Esophagus muscularis mucosa (tissue), 4 donors: ENCODE data around the gene PEPD. TPM values are rescaled to one million over a fixed set of nuclear protein-coding genes. Genes with fewer than 3 reads are reported as not detected.

Experiments used
- DNase-seq: peaks from one replicate; pipeline ENCODE4 v3.0.0-alpha.2; 2017; ENCODE audit errors: extremely low spot score
- H3K27ac ChIP-seq, 4 donors: fragments of 200-600 bp; sonication (generic); replicated peaks in 1 of 4; 1 replicate in 3 of 4; 2 replicates in 1 of 4; pipeline ENCODE4 v1.5.1; 2016 to 2019; ENCODE audit warnings: mild to moderate bottlenecking in 1 of 4
- H3K27me3 ChIP-seq, 4 donors: fragments of 200-600 bp; sonication (generic); one replicate each; pipeline versions ENCODE4 v1.5.1 to v1.6.0; 2016 to 2019
- H3K36me3 ChIP-seq, 4 donors: fragments of 200-600 bp; sonication (generic); one replicate each; pipeline ENCODE4 v1.5.1; 2016 to 2019
- H3K4me1 ChIP-seq, 4 donors: fragments of 200-600 bp; sonication (generic); one replicate each; pipeline ENCODE4 v1.5.1; 2016 to 2019
- H3K4me3 ChIP-seq, 4 donors: fragments of 200-600 bp; sonication (generic); 1 replicate in 2 of 4; 2 replicates in 2 of 4; pipeline ENCODE4 v1.5.1; 2016 to 2019; ENCODE audit warnings: mild to moderate bottlenecking in 4 of 4, moderate library complexity in 1 of 4
- H3K9me3 ChIP-seq, 4 donors: fragments of 200-600 bp; sonication (generic); 1 replicate in 3 of 4; 2 replicates in 1 of 4; pipeline ENCODE4 v1.5.1; 2016 to 2019
- CTCF ChIP-seq, 3 experiments: fragments of 200-600 bp in 2 of 3; fragments of 450-650 bp in 1 of 3; sonication (generic) in 2 of 3; IDR thresholded peaks; one replicate each; pipeline ENCODE4 v1.5.1; 2017 to 2019; ENCODE audit warnings: antibody characterized with exemption in 3 of 3, mild to moderate bottlenecking in 2 of 3, moderate library complexity in 1 of 3
- EP300 ChIP-seq: sonication (generic); formaldehyde crosslinking; IDR thresholded peaks from one replicate; pipeline ENCODE4 v1.6.1; 2017; ENCODE audit warnings: antibody characterized with exemption
- POLR2A ChIP-seq: fragments of 450-650 bp; IDR thresholded peaks from one replicate; pipeline ENCODE4 v1.6.1; 2017; ENCODE audit warnings: antibody characterized with exemption, moderate library complexity, mild to moderate bottlenecking, low read depth
- POLR2AphosphoS5 ChIP-seq, 2 donors: sonication (generic); formaldehyde crosslinking; IDR thresholded peaks; one replicate each; pipeline ENCODE4 v1.6.1; 2017; ENCODE audit warnings: antibody characterized with exemption in 2 of 2
- WGBS: methylation state at CpG from one replicate; pipeline ENCODE4 v1.1.5; 2018; 5-methylcytosine and 5-hydroxymethylcytosine counted together
- intact Hi-C: fragments of 100-400 bp; cut with DNase I; formaldehyde crosslinking; loops from one replicate; pipeline ENCODE4 v1.15.1; 2023
- total RNA-seq, 4 donors: library from RNA; depleted of rRNA; stranded (reverse); fragments of >200 nt; gene quantifications; one replicate each; pipeline versions ENCODE4 v1.1.0 to v1.2.1, GENCODE V29; 2016

Gene PEPD
- total RNA-seq, 4 donors from 2014 or later, result 59.8 to 90.9 (median 73.0) TPM

- H3K9me3 ChIP-seq, result no peaks in the 10 kb centered on the region
- TF ChIP-seq POLR2AphosphoS5 (IDR thresholded peaks at IDR 0.05), result no peak
- TF ChIP-seq EP300, result no peak
- no peak for TF ChIP-seq POLR2A
- no peak for TF ChIP-seq CTCF (IDR thresholded peaks at IDR 0.05)
- no peaks in the 10 kb centered on the region for H3K4me1 ChIP-seq
- H3K36me3 ChIP-seq, result no peaks in the 10 kb centered on the region
- no peak overlapping the region for H3K4me3 ChIP-seq
- no peak overlapping the region for H3K27ac ChIP-seq
- DNase-seq, result no peak
- H3K27me3 ChIP-seq, result peaks cover 0 to 52% (median 0%) of the 10 kb centered on the region in 4 donors
- intact Hi-C loops, result no loop called here
- 92% methylated on average over 6 of the region's 6 CpGs for WGBS
These were observed 39.7 kb upstream of the PEPD start for GRCh38 chr19:33561261-33561660.

- H3K27me3 ChIP-seq, result peaks cover 0 to 56% (median 0%) of the 10 kb centered on the region in 4 donors
- H3K4me1 ChIP-seq, result no peaks in the 10 kb centered on the region
- intact Hi-C loops, result no loop called here
- WGBS, result 83% methylated on average over 8 of the region's 8 CpGs
- no peaks in the 10 kb centered on the region for H3K36me3 ChIP-seq
- DNase-seq, result no peak
- H3K27ac ChIP-seq, result no peak overlapping the region
- no peak overlapping the region for H3K4me3 ChIP-seq
- TF ChIP-seq EP300, result no peak
- TF ChIP-seq CTCF (IDR thresholded peaks at IDR 0.05), result no peak
- TF ChIP-seq POLR2AphosphoS5 (IDR thresholded peaks at IDR 0.05), result no peak
- TF ChIP-seq POLR2A, result no peak
- no peaks in the 10 kb centered on the region for H3K9me3 ChIP-seq
These were observed 38.4 kb upstream of the PEPD start for GRCh38 chr19:33559996-33560395.

- 43% methylated on average over 9 of the region's 9 CpGs for WGBS
- H3K27me3 ChIP-seq, result peaks cover 0 to 45% (median 0%) of the 10 kb centered on the region in 4 donors
- no peaks in the 10 kb centered on the region for H3K4me1 ChIP-seq
- no peaks in the 10 kb centered on the region for H3K36me3 ChIP-seq
- intact Hi-C loops, result no loop called here
- H3K4me3 ChIP-seq, result no peak overlapping the region
- H3K9me3 ChIP-seq, result no peaks in the 10 kb centered on the region
- DNase-seq, result no peak
- H3K27ac ChIP-seq, result no peak overlapping the region
- no peak for TF ChIP-seq POLR2A
- TF ChIP-seq CTCF (IDR thresholded peaks at IDR 0.05), result no peak
- TF ChIP-seq POLR2AphosphoS5 (IDR thresholded peaks at IDR 0.05), result no peak
- TF ChIP-seq EP300, result no peak
These were observed 37.3 kb upstream of the PEPD start for GRCh38 chr19:33558856-33559255.

- Histone ChIP-seq H3K9me3 (no peaks in the 10 kb centered on the region), H3K27me3 (peaks cover 0 to 44% (median 0%) of the 10 kb centered on the region in 4 donors), H3K27ac (no peak overlapping the region), H3K4me1 (no peaks in the 10 kb centered on the region), H3K36me3 (no peaks in the 10 kb centered on the region), H3K4me3 (no peak overlapping the region)
- TF ChIP-seq POLR2AphosphoS5 (IDR thresholded peaks at IDR 0.05) (no peak), EP300 (no peak), CTCF (IDR thresholded peaks at IDR 0.05) (no peak), POLR2A (no peak)
- 48% methylated on average over 8 of the region's 8 CpGs for WGBS
- intact Hi-C loops, result no loop called here
- no peak for DNase-seq
These were observed 36.6 kb upstream of the PEPD start for GRCh38 chr19:33558151-33558550.

GRCh38 chr19:33557720-33558119, 36.1 kb upstream of the PEPD start:
- intact Hi-C loops, result no loop called here
- 75% methylated on average over 13 of the region's 13 CpGs for WGBS
- peaks cover 0 to 41% (median 0%) of the 10 kb centered on the region in 4 donors for H3K27me3 ChIP-seq

More at GRCh38 chr19:33557720-33558119, 36.1 kb upstream of the PEPD start:
- no peak for TF ChIP-seq POLR2A
- no peak for TF ChIP-seq CTCF (IDR thresholded peaks at IDR 0.05)
- no peak for TF ChIP-seq POLR2AphosphoS5 (IDR thresholded peaks at IDR 0.05)
- TF ChIP-seq EP300, result no peak
- DNase-seq, result no peak
- H3K4me1 ChIP-seq, result no peaks in the 10 kb centered on the region
- H3K4me3 ChIP-seq, result no peak overlapping the region
- H3K9me3 ChIP-seq, result no peaks in the 10 kb centered on the region
- H3K27ac ChIP-seq, result no peak overlapping the region
- no peaks in the 10 kb centered on the region for H3K36me3 ChIP-seq
